ENCODE data around the gene CRX.

GRCh38 chr19:47832723-47833122, 11.0 kb downstream of the CRX start:
- TF ChIP-seq CTCF (IDR thresholded peaks at IDR 0.05) (no peak), POLR2A (IDR thresholded peaks at IDR 0.05) (no peak)

All from uterus (tissue), 2 donors.